ENCODE results near the gene ZBTB7C.

The ZBTB7C gene

DNA sequence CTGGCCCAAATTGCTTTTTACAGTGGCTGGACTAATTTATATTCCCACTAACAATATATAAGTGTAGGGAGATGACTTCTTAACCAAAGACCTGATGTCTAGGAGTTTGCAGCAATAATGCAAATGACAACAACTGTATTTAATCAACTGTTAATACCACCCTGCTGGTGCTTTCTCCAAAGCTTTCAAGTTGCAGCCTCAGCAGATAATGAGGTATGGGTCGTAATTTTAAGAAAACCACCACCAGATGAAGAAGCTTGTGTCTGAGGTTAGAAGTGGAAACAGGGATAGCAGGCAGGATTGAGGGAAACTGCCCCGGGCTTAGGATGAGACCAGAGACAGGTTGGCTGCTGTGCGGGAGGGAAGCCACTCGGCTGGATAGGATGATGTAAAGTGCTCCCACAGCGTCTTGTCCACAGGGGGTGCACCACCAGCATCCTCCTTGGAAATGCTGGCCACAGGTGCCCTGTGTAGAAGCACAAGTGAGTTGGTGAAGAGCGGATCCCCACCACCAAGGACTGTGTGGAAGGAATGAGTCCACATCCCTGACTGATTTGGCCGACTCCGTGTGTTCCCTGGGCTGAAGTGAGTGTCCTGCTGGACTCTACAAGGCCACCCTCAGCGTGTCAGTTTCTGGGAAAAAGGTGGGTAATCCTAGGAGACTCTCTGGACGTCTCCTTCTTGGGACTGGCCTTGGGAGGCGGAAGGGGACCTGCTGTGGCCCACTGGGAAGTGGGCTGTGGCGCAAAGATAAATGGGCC is 402.6 kb downstream of the ZBTB7C start:
- no peak for DNase-seq

DNA sequence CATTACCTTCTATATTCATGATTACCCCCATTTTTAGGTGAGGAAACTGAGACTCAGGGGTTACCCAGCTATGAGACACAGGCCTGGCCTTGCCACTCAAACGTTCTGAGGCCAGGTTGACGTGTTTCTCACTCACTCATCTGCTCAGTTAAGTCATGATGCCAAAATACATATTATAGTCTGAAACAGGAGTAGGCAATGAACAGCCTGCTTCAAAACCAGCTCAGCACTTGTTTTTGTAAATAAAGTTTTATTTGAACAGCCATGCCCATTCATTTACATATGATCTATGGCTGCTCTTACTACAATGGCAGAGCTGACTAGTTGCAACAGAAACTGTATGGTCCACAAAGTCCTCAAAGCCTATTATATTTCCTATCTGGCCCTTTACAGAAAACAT is 404.6 kb downstream of the ZBTB7C start:
- DNase-seq: no peak

DNA sequence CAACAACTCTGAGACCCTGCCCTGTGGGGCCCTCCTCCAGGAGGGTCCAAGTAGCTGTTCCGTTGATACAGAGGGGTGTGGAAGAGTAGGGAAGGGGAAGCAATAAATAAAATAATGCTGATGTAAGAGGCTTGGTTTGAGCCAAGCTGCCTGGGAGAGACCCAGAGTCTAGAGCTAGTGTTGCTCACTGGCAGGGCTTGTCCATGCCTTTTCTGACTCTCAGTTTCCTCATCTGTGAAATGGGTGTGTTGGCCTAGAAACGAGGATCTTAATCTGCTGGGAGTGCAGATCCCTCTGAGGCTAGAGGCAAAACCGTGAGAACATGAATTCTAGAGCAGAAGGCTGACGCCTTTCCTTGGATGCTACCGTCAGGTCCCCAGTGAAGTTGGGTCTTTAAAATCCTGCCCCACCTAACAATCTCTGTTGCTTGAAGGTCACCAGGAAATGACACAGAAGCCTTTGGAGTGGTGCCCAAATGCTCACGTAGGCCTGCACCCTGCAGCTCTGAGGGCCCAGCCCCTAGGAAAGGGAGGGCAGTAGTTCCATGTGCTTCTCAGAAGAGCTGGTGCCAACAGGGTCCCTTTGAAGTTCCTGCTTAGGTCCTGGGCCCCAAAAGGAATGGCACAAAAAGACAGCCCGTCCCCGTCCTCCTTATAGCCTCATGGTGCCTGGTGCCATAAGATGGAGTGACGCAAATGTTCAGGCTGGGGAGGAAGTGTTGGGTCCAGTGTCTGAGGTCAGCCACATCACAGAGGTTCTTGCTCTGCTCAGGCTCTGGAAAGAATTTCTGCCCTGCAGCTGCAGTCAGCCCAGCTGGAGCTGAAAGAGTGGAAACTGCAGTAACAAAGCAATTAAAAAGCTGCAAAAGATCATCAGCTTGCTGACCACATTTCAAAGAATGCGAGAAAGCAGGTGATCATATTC is 405.5 kb downstream of the ZBTB7C start:
- no peak for DNase-seq

DNA sequence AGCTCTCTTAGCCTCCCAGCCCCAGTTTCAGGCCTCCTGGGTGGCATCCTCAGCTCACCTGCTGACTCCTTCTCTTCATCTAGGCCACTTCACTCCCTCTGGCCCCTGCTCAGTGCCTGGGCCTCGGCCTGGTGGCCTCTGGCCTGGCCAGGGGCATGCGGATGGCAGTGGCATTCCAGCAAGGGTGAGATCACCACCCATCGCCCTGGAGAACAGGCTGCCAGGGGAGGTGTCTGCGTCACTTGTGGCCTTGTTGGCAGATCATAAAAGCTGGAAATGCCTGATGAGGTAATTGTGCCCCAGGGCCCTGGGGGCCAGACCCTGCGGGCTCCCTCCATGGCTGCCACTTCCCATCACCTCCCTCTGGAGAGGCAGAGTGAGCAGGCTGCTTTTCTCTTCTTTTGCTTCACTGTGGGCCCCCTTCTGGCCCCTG is 406.2 kb downstream of the ZBTB7C start:
- DNase-seq: no peak

DNA sequence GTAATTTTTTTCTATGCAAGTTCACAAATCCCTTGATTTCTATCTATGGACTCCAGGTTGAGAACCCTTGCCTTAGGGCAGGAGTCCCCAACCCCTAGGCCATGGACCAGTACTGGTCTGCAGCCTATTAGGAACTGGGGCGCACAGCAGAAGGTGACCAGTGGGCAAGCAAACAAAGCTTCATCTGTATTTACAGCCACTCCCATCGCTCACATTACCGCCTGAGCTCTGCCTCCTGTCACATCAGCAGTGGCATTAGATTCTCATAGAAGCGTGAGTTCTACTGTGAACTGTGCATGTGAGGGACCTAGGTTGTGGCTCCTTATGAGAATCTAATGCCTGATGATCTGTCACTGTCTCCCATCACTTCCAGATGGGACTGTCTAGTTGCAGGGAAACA is 408.5 kb downstream of the ZBTB7C start:
- DNase-seq: no peak

DNA sequence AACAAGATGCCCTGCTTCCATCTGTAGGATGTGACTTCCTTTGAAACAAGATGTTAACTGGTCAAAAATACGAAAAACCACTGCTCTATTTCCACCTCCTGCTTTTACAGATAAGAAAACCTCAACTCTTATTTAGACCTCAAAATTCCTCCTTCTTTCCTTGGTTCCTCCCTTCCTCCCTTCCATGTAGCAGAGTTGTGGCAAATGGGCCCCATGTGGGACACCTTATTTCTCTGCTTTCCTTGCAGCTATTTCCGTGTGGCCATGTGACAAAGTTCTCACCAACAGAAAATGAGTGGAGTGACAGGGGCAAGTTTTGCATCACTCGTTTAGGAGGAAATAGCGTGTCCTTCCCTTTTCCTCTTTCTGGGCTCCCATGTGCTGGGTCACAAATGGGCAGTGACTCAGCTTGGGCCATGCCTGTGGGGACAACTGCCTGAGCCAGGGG is 409.4 kb downstream of the ZBTB7C start:
- no peak for DNase-seq

DNA sequence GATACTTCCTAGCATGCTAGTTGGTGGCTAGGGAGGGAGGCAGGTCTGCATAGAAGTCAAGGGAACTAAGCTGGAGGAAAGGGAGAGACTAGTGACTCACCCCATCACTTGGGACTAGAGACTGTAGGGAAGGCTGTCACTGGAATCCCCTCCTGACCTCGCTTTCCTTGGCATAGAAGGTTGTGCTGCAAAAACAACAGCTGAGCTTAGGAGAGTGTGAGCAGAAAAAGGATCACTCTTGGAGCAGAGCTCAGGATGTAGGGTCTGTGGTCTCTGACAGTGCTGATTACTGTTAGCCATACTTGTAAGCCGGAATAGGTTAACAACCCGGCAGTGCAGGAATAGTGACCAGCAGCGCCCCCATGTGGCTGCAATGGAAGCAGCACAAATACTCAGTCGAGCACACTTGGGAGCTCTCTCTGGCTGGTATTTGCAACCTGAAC is 411.8 kb downstream of the ZBTB7C start:
- peak; percentile 7 to 10 for DNase-seq

DNA sequence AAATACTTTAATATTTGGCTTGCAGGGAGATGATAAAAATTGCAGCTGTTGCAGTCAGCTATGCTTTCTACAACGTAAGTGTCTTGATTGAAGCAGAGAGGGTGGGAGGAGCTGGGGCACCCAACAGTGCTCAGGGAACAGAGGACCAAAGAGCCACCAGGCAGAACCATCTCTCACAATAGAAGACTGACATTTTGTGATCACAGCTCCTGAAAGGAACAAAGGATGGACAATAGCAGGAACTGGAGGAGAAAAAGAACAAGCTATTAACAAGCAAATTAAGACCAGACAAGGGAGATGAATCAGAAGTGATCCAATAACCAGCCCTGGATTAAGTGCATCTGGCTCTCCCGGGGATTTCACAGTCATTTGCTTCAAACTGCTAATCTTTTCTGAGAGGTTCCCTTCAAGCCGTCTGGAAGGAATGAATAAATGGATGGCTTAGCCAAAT is 413.1 kb downstream of the ZBTB7C start:
- DNase-seq: no peak

DNA sequence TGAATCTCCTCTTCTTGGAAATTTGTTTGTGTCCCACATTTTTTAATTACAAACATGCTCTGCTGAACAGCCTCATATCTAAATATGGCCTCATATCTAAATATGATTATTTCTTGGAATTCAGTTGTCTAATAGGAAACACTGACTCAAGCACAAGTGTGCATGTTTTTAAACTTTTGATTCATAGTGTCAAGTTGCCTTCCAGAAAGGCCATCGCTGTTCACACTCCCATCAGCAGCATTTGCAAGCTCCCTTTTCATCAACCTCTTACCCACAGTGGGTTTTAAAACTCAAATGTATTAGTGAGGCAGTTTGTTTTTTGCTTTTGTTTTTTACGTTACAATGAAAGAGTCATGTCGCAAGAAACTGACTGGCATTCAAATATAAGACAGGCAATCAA is 413.5 kb downstream of the ZBTB7C start:
- no peak for DNase-seq

DNA sequence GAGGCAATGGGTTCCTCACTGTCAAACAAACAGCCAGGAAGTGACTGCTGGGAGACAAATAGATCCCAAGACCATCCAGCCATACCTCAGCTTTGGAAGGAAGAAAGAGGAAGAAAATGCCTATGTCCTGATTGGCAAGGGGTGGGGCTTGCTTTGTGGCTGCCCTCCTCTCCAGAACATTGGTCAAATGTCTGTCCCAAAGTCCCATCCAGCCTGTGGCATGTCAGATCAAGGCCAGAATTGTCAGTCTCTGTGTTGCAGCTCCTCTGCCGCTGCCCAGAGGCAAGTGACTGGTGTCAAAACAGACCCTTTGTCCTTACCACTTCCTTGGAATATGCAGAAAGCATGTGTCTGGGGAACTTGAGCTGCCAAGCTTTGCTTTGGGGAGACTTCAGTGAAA is 415.8 kb downstream of the ZBTB7C start:
- no peak for DNase-seq

DNA sequence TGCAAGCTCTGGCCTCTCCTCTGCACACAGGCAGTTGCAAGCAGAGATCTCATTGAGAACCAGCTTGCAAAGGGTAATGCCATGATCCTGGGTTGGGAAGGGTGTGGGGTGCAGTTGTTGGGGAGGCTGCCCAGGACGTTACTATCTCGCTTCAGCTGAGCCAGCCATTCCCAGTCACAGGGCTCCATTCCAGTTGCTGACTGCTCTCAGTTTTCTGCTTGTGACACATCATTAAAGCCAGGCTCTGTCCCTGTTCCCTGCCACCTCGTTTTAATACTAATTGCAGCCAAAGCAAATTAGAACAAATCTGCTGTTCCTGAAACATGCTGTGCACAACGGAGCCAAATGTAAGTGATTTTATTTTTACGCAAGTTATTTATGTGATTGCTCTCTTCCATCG is 416.2 kb downstream of the ZBTB7C start:
- no peak for DNase-seq

DNA sequence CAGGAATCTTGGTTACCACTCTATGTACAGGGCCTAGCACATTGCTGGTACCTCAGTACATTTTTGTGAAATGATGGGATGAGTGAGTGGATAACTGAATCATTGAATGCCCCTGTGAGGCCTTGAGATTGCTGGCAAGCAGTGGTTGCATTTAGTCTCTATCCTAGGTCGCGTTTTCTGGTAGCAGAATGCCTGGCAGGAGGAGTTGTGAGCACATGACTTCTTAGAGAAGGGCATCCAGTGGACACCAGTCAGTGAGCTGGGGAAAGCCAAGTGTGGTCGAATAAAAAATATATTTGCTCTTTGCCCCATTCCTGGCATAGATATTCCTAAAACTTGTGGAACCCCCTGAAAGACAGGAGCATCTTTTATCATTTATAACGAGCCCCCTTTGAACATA is 416.9 kb downstream of the ZBTB7C start:
- DNase-seq: no peak

DNA sequence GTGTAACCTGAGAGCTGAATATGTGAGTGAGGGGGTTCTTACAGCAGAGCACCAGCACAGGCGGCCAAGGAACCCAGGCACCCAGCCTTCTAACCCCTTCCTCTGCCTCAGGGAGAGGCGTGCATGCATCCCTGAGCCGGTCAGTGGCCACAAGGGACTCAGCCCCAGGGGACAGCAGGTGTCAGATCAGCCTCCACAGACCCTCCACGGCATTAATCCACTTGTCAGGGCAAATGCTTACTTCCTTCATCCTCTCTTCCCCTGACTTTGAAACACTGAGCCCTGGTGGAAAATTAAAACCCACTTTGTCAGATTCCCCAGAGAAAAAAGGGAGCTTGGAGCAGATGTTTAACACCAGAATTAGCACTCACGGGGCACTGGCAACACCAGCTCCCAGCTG is 418.2 kb downstream of the ZBTB7C start:
- DNase-seq: no peak

DNA sequence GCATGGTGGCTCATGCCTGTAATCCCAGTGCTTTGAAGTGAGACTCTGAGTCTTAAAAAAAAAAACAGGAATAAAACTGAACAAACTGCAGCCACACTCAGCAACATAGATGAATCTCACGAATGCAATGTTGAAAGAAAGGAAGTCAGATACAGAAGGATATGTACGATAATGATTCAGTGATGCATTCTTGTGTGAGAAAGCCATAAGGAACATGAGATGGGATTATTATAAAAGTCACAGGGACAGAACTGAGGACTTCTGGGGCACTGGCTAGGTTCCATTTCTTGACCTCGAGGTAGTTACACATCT is 421.8 kb downstream of the ZBTB7C start:
- no peak for DNase-seq

DNA sequence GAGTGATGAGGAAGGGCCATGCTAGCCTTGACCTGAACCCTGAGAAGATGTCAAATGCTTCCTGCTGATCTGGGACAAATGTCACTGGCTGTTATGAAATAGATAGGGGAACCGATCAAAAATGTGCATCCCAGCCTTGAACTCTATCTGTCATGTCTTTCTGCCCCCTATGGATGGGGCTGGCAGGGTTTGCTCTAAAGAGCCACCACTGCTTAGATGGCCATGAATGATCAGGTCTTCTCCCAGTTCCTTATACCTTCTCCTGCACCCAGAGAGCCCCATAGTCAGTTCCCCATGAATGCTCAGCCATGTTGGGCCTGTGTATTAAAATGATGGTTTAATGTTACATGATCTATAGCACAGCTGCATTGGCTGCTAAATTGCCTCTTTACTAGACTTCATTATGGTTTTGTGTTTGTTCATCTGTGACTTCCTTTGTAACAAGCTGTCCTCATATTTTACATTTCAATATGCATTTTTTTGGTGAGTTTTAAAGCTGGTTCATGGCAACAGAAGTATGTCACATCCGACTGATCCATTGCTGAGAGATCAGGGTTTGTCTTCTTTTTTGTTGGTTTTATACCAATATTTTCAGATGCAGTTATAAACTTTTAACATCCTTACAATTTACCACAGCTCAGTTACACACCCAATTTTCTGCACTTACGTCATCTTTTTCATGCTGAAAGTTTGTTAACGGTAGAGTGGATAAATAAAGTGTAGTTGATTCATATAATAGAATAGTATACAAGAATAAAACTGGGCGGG is 422.4 kb downstream of the ZBTB7C start:
- DNase-seq: no peak

DNA sequence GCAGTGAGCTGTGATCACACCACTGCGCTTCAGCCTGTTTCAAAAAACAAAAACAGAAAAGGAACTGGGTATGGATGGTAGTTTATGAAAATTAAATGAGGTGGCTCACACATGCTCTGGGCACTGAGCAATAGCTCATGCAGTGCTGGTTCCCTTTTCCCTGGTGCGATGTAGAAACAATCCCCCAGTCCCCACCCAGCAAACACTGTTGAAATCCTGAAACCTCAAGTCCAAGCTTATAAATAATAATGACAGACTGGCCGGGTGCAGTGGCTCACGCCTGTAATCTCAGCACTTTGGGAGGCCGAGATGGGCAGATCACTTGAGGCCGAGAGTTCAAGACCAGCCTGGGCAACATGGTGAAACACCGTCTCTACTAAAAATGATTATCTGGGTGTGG is 423.3 kb downstream of the ZBTB7C start:
- no peak for DNase-seq

DNA sequence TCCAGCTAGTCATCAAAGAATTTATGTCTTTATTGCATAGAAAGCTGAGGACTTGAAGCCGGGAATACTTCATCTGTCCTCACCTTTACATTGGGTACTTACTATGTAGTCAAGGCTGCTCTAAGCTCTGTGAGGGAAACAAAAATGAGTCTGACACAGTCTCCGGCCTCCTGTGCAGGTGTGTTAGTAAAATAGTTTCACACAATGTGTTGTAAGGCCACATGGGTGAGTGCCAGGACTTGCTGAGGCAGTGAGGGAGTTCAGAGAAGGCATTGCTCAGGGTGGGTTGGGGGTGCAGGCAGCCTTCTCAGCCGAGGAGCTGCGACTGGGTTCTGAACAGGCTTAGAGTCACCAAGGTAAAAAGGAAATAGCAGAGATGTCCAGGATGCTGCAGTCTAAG is 424.2 kb downstream of the ZBTB7C start:
- DNase-seq: no peak

DNA sequence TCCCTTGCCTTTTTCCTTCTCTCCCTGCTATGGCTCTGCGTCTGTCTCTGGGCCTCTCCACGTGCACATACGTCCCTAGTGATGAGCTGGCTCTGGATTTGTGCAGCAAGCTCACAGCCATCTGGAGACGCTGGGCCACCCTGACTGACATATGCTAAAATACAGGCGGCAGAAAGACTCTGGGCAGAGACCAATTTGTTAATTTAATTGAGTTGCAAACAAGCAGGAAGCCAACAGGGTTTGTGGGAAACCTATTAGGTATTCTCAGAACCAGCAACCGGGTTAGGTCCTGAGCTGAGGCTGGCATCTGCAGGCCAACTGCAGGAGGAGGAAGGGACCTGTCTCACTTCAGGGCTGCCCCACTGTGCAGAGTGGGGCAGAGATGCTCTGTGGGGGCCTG is 425.2 kb downstream of the ZBTB7C start:
- DNase-seq: no peak

DNA sequence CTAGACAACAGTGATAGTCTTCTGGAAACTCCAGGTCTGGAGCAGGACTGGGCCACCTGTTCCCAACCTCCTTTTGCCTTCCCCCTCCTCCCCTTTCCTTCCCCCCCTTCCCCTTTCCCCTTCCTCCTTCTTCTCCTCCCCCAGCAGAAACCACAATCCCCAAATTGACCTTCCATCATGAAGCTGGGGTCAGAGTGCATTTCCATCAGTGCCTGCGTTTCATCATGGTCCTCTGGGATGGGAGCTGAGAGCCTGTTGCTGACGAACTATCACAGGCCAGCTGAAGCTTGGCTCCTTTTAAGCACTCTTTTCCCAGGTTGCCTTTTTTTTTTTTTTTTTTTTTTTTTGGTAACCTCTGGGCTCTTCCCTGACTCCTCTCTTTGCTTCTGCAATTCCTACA is 426.1 kb downstream of the ZBTB7C start:
- no peak for DNase-seq

DNA sequence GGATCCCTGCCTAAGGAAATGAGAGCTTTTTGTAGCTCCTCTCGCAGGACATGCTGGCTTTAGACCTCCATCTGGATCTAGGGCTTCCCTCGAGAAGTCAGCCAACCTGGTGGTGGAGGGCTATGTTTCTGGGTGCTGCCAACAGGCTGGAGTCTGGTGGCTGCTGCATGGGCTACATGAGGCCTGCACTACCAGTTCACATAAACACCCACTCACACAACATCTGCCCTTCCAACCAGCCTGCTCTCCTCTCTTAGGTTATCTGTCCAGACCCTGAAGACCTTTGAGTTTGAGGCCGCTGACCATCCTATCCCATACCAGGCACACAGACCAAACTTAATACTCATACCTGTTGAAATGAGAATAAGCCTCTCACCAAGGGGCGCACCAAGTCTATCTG is 427.4 kb downstream of the ZBTB7C start:
- DNase-seq: no peak

DNA sequence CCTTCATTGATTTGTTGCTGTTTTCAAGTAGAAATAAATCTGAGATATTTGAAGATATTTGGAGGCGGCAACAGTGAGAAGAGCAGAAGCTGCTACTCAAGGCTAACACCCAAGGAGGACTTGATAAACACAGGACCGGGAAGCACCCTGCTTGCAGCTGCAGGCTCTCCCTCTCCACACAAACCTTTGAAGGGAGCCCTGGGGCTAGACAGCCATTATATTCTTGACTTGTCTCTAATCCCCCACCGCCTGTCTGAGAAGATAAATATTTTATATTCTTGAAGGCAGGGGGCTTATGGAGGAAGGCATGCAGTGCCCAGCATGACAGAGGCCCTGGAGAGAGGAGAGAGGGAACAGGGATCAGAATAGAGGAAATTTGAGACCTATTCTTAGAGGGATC is 427.9 kb downstream of the ZBTB7C start:
- DNase-seq: no peak

DNA sequence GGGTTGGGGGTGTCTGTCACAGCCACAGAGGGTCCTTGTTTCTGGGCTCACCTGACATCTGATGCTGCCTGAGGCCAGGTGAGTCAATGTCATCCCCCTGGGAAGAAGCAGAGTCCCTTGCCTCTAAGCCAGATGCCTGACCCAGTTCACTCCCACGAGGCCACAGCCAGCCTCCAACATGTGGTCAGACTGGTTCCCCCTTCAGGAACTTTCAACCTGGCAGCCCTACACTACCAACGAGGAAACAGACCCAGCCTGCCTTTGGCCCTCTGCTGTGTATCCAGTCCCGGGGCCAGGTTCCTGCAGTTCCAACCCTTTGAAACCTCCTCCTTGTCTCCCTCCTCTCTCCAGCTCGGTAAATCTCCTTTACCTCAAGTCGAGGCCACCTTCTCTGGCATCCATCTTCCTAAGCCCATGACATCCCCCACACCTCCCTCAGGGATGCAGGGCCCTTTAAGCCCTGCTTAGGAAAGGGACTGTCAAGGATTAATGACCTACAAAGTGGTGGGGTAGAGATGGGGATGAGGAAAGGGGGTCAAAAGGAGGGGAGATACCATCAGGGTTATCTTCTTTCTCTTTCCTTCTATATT is 429.5 kb downstream of the ZBTB7C start:
- no peak for DNase-seq

DNA sequence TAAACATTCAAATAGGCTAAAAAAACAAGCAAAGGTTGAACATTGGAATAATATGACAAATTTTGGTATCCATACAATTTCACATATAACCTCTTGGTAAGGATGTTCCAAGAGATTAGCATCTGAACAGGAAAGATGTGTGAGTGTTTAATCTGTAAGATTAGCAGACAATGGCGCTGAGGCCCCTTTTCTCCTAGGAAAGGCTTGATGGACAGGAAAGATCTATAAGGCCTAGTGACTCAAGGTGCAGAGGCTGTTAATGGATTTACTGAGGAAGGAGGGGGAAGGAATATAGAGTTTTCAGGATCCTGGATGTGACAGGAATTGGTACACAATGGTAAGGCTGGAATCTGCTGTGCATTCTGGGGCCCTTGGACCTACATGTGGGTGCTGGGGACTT is 430.6 kb downstream of the ZBTB7C start:
- no peak for DNase-seq
